Cardiac muscle cell (in vitro differentiated cells and primary cell): ENCODE measurements around the gene EMILIN1. TPM values are rescaled to one million over a fixed set of nuclear protein-coding genes. Genes with fewer than 3 reads are reported as not detected.

ENCODE experiments used
- DNase-seq, 2 donors: peaks; one replicate each; pipeline versions ENCODE4 v3.0.0 to v3.0.0-alpha.2; 2010 to 2017; ENCODE audit warnings: low read depth in 1 of 2, low spot score in 1 of 2
- H3K27ac ChIP-seq: fragments of 200-600 bp; sonication (generic); 2 replicates; pipeline ENCODE4 v1.5.1; 2016
- H3K27me3 ChIP-seq: fragments of 200-600 bp; sonication (generic); 2 replicates; pipeline ENCODE4 v1.6.0; 2016; ENCODE audit warnings: control low read depth
- H3K36me3 ChIP-seq: fragments of 200-600 bp; sonication (generic); 2 replicates; pipeline ENCODE4 v1.5.1; 2016; ENCODE audit warnings: control low read depth
- H3K4me1 ChIP-seq: fragments of 200-600 bp; sonication (generic); 2 replicates; pipeline ENCODE4 v1.8.1; 2017; ENCODE audit warnings: low read depth, mild to moderate bottlenecking, mixed run types
- H3K4me3 ChIP-seq: fragments of 200-600 bp; sonication (generic); 2 replicates; pipeline ENCODE4 v1.5.1; 2016; ENCODE audit warnings: mild to moderate bottlenecking
- H3K9me3 ChIP-seq: fragments of 200-600 bp; sonication (generic); 2 replicates; pipeline ENCODE4 v1.5.1; 2017; ENCODE audit warnings: low read depth, mild to moderate bottlenecking, control low read depth
- CTCF ChIP-seq: IDR thresholded peaks from 2 replicates; pipeline ENCODE4 v1.5.1; 2012; ENCODE audit warnings: low read depth, mild to moderate bottlenecking, low read length
- polyA plus RNA-seq: library from polyadenylated mRNA; unstranded; fragments of >200 nt; fragmentation: Nextera tagmentation; extraction: Ambion mirVana; gene quantifications from 2 replicates; pipeline ENCODE4 v1.2.1, GENCODE V29; 2016
- total RNA-seq: library from RNA; depleted of rRNA; stranded (reverse); fragments of >200 nt; gene quantifications from 2 replicates; pipeline ENCODE4 v1.2.3, GENCODE V29; 2016

Gene EMILIN1
- total and polyA plus RNA-seq, 2 experiments from 2014 or later: 15.6 to 18.5 TPM

DNA sequence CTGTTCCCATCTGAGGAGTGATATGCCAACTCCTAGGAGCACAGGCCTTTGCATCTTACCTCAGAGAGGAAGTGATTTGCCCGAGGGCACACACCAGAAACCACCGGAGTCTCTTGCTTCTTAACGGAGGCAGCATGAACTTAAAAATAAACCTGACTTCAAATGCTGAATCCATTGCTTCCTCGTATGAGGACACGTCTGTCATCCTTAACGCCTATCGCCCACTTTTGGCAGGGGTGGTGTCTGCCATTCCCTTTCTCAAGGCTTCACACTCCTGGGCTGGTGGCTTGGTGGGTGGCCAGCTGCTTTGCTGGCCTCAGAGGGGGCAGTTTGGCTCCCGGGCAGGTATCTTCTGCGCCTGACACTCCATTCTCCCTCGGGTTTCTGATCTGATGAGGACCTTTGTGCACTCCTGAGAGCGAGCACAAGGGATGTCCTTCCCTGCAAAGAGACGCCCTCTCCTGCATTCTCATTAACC lies 57.1 kb downstream of the EMILIN1 start:
- H3K27me3 ChIP-seq: no peaks in the 10 kb centered on the region
- TF ChIP-seq CTCF: no peak
- H3K36me3 ChIP-seq: peaks cover 4% of the 10 kb centered on the region
- peaks cover 5% of the 10 kb centered on the region for H3K4me1 ChIP-seq
- no peak overlapping the region for H3K27ac ChIP-seq
- no peak overlapping the region for H3K4me3 ChIP-seq
- DNase-seq: no peak
- H3K9me3 ChIP-seq: no peaks in the 10 kb centered on the region

Other genes starting within 250 kb of the EMILIN1 start
- gene DPYSL5, start 230.5 kb upstream of the EMILIN1 start, total RNA-seq: 4.1 and 4.5 TPM in 2 replicates
- 3.7 and 5.6 TPM in 2 replicates for gene DPYSL5, start 230.5 kb upstream of the EMILIN1 start, polyA plus RNA-seq
- 75.9 and 143 TPM in 2 replicates for gene MAPRE3, start 108.0 kb upstream of the EMILIN1 start, total RNA-seq
- 212 TPM in 2 replicates for gene MAPRE3, start 108.0 kb upstream of the EMILIN1 start, polyA plus RNA-seq
- 38.9 and 48.5 TPM in 2 replicates for gene TMEM214, start 45.6 kb upstream of the EMILIN1 start, total RNA-seq
- 46.9 and 66.3 TPM in 2 replicates for gene TMEM214, start 45.6 kb upstream of the EMILIN1 start, polyA plus RNA-seq
- 52.0 and 52.5 TPM in 2 replicates for gene AGBL5, start 26.9 kb upstream of the EMILIN1 start, total RNA-seq
- 67.0 and 77.7 TPM in 2 replicates for gene AGBL5, start 26.9 kb upstream of the EMILIN1 start, polyA plus RNA-seq
- 289 and 303 TPM in 2 replicates for gene OST4, start 7.0 kb upstream of the EMILIN1 start, total RNA-seq
- 768 and 779 TPM in 2 replicates for gene OST4, start 7.0 kb upstream of the EMILIN1 start, polyA plus RNA-seq
- 9.0 and 9.6 TPM in 2 replicates for gene KHK, start 8.2 kb downstream of the EMILIN1 start, total RNA-seq
- 12.9 and 19.2 TPM in 2 replicates for gene KHK, start 8.2 kb downstream of the EMILIN1 start, polyA plus RNA-seq
- 0.48 and 1.8 TPM in 2 replicates for gene CGREF1, start 40.5 kb downstream of the EMILIN1 start, total RNA-seq
- 0.55 and 0.99 TPM in 2 replicates for gene CGREF1, start 40.5 kb downstream of the EMILIN1 start, polyA plus RNA-seq
- gene ABHD1, start 45.2 kb downstream of the EMILIN1 start, total RNA-seq: 0.27 and 0.56 TPM in 2 replicates
- gene ABHD1, start 45.2 kb downstream of the EMILIN1 start, polyA plus RNA-seq: 2.0 and 3.2 TPM in 2 replicates
- 109 and 112 TPM in 2 replicates for gene PREB, start 56.0 kb downstream of the EMILIN1 start, total RNA-seq
- gene PREB, start 56.0 kb downstream of the EMILIN1 start, polyA plus RNA-seq: 91.0 and 130 TPM in 2 replicates
- gene PRR30, start 60.8 kb downstream of the EMILIN1 start, total RNA-seq: not detected in 2 replicates
- not detected in 2 replicates for gene PRR30, start 60.8 kb downstream of the EMILIN1 start, polyA plus RNA-seq
- gene TCF23, start 70.4 kb downstream of the EMILIN1 start, total RNA-seq: not detected in 2 replicates
- gene TCF23, start 70.4 kb downstream of the EMILIN1 start, polyA plus RNA-seq: not detected in 2 replicates
- 177 and 183 TPM in 2 replicates for gene ATRAID, start 133.4 kb downstream of the EMILIN1 start, total RNA-seq
- 290 and 372 TPM in 2 replicates for gene ATRAID, start 133.4 kb downstream of the EMILIN1 start, polyA plus RNA-seq
- gene SLC5A6, start 133.7 kb downstream of the EMILIN1 start, total RNA-seq: 28.4 and 42.9 TPM in 2 replicates
- 34.4 and 40.8 TPM in 2 replicates for gene SLC5A6, start 133.7 kb downstream of the EMILIN1 start, polyA plus RNA-seq
- gene CAD, start 138.8 kb downstream of the EMILIN1 start, total RNA-seq: 31.1 and 51.7 TPM in 2 replicates
- 30.1 and 31.0 TPM in 2 replicates for gene CAD, start 138.8 kb downstream of the EMILIN1 start, polyA plus RNA-seq
- gene SLC30A3, start 184.4 kb downstream of the EMILIN1 start, total RNA-seq: 75.1 and 84.7 TPM in 2 replicates
- 111 and 139 TPM in 2 replicates for gene SLC30A3, start 184.4 kb downstream of the EMILIN1 start, polyA plus RNA-seq
- gene DNAJC5G, start 196.8 kb downstream of the EMILIN1 start, total RNA-seq: 3.6 and 14.1 TPM in 2 replicates
- gene DNAJC5G, start 196.8 kb downstream of the EMILIN1 start, polyA plus RNA-seq: 4.4 and 7.5 TPM in 2 replicates
- gene TRIM54, start 203.8 kb downstream of the EMILIN1 start, total RNA-seq: 53.1 and 65.9 TPM in 2 replicates
- 41.6 and 46.7 TPM in 2 replicates for gene TRIM54, start 203.8 kb downstream of the EMILIN1 start, polyA plus RNA-seq
- 6.6 and 14.8 TPM in 2 replicates for gene UCN, start 229.8 kb downstream of the EMILIN1 start, total RNA-seq
- gene UCN, start 229.8 kb downstream of the EMILIN1 start, polyA plus RNA-seq: 3.2 and 5.8 TPM in 2 replicates
- gene MPV17, start 244.5 kb downstream of the EMILIN1 start, total RNA-seq: 56.3 and 88.7 TPM in 2 replicates
- gene MPV17, start 244.5 kb downstream of the EMILIN1 start, polyA plus RNA-seq: 70.8 and 90.5 TPM in 2 replicates